Activated T-cell treated with anti-CD3 and anti-CD28 coated beads, Interleukin-2, amount 50 U/mL, for 48 hours (primary cell): ENCODE results near the gene SLC4A2.

Experiments
- DNase-seq, 2 experiments: peaks; one replicate each; pipeline ENCODE4 v3.0.0-alpha.2; 2020

SLC4A2 gene

GRCh38 chr7:151095828-151096475 lies 36.6 kb downstream of the SLC4A2 start:
- DNase-seq: no peak

GRCh38 chr7:151099486-151100211 lies 40.3 kb downstream of the SLC4A2 start:
- DNase-seq: no peak

DNA sequence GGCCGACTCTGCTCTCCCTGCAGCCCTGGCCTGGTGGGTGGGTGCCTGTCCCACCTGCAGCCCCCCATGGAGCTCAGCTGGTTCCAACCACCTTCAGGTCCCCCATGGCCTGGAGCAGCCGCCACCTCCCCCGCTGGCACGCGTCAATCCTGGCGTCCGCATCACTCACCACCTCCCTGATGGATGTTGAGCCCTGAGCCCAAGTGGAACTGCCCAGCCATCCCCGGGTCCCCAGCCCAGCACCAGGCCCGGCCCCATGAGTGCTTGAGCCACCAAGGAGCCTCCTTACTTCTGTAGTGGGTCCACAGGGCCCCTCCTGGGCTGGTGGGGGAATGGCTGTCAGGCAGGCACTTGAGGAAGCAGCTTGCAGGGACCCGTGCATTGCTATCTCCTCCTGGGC lies 41.5 kb downstream of the SLC4A2 start:
- DNase-seq: no peak

DNA sequence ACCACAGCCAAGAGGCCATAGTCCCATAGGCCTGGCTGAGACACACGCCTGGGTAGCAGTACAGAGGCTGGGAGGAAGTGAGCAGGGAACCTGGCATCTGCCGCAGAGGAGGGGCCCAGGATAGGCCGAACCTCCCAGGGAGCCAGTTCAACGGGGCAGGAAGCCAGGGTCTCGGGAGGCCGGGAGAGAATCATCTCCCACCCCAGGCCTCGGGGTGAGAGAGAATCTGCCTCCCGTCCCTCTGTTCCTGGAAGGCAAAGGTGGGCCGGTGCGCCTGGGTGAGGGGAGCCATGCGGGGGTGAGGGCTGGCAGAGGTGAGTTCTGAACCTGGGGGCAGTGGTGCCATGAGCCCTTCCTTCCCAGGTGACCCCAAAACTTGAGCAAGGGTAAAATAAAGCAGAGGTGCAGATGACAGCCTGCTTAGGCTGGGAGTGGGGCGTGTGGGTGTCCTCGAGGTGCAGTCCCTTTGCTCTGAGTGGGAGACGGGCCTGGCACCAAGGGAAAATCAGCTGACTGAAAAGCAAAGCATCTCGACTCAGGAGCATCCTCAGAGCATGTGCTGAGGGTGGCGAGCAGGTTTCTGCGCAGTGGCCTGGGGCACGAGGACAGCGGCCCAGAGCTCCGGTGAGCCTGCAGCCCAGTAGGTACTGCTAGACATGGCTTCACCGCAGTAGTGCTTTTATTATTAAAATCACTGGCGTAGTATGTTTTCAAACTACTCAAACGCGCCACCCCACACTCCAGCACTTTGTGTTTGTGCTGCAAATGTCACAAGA lies 42.4 kb downstream of the SLC4A2 start:
- DNase-seq: no peak

DNA sequence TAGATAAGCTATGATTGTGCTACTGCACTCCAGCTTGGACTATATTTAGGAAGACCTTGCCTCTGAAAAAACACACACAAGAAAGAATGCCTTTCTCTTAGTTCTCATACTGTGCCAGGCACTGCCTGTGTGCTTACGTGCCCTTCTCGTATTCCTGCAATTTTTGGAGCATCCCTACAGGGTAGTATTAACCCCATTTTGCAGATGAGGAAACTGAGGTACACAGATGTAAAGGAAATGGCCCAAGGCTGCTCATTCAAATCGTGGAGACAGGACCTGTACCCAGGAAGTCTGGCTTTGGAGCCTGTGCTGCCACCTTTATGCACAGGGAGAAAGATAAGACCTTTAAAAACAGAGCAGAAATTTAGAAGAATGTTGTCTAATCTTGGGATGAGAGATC lies 43.6 kb downstream of the SLC4A2 start:
- no peak for DNase-seq

DNA sequence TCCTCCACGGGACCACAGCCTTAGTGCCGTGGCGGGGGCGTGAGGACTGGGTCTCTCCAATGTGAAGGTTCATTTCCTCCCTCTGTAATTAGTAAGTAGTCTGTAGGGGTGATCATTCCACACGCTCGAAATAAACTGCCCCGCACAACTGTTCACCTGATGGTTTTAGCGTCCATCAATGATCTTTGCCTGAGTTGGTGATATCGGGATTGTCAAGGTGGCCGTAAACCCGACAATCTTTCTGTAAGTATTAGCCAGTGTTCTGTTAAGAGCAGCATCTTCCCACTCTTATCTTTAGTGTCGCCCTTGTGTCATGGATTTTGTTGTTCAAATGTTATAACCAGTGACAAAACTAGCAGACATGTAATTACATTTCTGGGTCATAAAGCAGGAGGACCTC lies 44.6 kb downstream of the SLC4A2 start:
- DNase-seq: no peak

DNA sequence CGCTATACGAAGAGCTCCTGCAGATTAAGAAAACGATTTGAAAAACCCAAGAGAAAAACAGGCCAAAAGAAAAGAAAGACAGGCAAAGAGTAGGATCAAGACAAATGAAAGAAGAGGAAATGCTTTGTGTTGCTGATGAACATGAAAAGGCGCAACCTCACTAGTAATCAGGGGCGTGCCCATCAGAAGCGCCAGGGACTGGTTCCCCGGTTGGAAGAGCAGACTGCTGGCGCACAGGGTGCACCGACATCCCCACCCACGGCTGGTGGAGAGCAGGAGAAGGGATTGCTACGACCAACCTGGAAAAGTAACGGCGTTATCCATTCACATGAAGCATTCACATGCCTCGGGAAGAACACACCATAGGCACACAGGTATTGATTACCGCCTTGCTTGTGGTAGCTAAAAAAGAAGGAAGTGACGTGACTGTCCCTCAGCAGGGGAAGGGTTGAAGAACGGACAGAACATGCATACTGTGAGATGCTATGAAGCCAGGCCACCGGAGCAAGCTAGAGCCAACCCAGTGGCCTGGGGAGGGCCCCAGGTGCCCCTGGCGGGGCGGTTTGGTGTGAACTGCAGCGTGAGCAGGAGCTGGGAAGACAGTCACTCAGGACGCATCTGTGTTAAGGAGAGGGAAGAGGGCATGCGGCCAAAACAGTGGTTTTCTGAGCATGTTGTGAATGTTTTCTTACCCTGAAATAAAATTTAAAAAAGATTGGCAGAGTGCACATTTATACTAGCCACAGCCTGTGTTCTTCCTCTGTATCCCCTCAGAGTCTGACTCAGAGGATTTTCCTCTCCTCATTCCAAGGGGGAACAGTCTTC lies 45.2 kb downstream of the SLC4A2 start:
- no peak for DNase-seq

GRCh38 chr7:151107882-151108281 lies 48.5 kb downstream of the SLC4A2 start:
- DNase-seq: no peak

DNA sequence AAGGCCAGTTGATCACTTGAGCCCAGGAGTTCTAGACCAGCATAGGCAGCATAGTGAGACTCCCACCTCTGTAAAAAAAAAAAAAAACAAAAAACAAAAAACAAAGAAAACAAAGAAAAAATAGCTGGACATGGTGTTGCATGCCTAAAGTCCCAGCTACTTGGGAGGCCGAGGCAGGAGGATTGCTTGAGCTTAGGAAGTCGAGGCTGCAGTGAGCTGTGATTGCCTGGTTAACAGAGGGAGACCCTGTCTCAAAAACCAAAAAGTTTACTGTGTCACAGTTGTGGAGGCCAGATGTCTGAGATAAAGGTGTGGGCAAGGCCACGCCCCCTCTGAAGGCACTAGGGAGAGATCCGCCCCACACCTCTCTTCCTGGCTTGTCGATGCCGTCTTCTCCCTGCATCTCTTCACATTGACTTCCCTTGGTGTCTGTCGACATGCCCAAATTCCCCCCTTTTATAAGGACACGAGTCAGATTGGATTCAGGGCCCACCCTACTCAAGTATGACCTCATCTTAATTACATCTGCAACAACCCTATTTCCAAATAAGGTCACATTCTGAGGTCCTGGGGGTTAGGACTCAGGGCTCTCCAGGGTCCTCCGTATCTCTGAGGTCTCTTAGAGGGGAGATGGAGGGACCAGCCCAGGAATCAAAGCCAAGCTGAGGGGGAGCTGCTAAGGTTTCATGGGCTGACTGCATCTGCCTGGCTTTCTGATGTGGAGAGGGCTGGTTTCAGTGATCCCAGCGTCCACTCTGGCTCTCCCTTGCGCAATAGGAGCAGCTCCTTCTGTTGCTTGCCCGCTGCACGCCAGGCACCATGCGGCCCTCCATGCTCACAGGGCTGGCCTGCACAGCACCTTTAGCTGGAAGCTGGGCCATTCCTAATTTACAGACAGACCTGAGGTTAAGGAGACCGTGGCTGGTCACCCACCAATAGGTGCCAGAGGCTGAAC lies 50.0 kb downstream of the SLC4A2 start:
- no peak for DNase-seq

GRCh38 chr7:151110236-151110940 lies 51.0 kb downstream of the SLC4A2 start:
- DNase-seq: no peak

DNA sequence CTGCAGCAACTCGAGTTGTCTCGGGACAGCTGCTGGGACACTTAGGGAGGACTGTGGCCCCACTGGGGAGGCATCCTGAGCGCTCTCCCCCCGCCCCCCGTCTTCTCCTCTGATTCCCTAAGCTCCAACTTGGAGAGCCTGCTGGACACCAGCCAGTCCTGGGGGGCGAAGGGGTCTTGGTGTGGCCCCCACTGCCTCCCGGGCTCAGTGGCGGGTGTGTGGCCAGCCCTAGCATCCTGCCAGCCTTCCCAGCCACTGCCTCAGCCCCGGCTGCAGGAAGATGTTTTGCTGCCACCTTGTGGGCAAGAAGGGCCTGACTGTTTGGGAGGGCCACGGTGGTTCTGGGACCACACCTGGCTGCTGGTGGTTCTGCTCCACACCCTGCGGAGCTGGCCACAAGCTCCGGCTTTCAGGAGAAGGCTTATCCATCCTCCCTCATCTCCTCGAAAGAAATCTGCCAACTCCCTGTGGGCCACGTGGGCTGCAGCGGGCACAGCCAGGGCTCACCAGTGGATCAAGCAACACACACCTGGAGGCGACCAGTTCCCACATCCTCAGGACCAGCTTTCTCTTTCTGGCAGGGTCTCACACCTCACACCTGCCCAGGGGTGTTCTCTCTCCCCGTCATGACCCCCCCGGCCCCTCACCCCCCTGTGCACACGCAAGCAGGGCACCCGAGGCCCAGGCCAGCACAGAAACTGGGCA lies 51.7 kb downstream of the SLC4A2 start:
- peak; percentile 81 to 85 for DNase-seq

DNA sequence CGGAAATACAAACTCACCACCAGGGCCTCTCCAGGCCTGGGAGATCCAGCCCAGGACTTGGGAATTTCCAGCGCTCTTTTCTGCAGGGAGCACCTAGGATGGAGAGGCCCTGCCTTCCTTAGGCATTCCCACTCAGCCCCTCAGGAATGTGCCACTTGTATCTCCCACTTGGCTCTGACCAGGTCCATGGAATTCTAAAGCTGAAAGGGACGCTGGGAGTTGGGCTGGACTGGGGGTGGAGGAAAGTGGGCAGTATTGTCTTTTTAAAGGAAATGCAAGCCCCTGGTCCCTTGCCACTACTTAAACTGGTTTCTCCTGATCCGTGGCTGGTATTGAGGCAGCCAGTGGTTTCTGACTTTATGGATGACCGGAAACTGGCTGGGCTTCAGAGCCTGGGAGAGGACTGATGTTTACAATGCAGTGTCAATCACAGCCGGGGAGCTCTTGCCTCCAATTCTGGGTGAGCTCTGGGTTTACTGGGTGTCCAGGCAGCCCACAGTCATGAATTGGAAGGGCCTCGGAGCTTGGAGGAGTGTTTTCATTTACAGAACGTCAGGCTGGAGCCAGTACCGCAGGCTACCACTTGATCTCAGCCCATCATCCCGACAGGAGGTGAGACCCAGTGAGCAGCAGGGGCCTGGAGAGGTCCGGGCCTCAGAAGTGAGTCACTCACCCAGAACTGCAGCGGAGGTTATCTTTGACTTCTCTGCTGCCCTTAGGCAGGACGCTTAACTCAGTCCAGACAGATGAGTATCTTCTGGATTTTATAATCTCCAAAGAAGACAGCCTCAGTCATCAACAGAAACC lies 54.2 kb downstream of the SLC4A2 start:
- no peak for DNase-seq

GRCh38 chr7:151114151-151115090 lies 55.0 kb downstream of the SLC4A2 start:
- no peak for DNase-seq

DNA sequence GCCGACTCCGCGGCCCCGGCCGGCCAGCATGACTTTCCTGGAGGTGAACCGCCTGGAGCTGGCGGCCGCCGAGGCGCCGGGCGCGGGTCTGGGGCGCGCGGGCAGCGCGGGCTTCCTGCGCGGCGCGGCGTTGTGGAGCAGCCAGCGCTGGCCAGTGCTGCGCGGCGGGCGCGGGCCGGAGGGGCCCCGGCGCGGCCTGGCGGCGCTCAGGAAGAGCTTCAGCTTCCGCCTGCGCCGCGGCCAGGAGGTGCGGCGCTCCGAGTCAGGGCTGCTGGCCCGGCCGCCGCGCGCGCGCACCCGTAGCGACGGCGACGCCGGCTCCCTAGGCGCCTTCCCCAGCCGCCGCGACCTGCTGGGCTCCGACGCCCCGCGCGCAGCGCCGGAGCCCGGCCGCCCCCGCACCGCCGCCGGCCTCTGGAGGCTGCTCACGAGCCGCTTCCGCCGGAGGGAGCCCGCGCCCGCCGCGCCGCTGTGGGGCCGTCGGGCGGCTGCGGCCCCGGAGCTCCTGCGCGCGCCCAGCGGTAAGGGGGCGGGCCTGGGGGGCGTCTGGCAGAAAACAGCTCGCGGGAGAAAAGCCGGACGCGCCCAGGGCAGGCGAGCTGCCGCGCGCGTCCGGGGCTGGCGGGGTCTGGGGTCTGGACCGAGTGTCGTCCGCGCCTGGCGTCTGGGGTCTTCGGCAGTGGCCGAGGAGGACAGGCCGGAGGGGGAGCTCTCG lies 55.9 kb downstream of the SLC4A2 start:
- DNase-seq: peak; percentile 44 to 59

DNA sequence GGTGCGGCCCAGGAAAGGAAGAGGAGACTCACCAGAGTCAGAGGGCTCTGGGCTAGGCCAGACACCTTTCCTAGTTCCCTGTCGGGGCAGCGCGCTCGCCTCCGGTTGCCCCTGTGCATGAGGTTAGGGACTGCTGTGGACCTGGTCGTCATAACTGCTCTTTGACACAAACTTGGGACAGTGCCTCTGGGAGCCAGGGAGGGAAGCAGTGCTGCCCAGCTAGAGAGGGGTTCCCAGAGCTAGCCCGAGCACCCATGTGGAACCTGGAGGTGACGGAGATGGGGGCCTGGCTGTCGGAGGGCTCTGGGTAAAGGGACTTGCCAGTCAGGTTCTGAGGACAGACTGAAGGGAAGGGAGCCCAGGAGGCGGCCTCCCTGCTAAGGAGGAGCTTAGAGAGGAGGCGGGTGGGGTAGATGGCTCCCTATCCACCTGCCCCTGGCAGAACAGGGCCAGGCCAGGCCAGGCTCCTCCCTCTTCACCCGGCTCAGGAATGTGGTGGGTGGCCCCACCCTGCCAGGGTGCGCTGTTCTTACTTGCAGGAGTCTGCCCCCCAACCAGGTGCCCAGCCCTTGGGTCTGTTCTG lies 56.5 kb downstream of the SLC4A2 start:
- no peak for DNase-seq

DNA sequence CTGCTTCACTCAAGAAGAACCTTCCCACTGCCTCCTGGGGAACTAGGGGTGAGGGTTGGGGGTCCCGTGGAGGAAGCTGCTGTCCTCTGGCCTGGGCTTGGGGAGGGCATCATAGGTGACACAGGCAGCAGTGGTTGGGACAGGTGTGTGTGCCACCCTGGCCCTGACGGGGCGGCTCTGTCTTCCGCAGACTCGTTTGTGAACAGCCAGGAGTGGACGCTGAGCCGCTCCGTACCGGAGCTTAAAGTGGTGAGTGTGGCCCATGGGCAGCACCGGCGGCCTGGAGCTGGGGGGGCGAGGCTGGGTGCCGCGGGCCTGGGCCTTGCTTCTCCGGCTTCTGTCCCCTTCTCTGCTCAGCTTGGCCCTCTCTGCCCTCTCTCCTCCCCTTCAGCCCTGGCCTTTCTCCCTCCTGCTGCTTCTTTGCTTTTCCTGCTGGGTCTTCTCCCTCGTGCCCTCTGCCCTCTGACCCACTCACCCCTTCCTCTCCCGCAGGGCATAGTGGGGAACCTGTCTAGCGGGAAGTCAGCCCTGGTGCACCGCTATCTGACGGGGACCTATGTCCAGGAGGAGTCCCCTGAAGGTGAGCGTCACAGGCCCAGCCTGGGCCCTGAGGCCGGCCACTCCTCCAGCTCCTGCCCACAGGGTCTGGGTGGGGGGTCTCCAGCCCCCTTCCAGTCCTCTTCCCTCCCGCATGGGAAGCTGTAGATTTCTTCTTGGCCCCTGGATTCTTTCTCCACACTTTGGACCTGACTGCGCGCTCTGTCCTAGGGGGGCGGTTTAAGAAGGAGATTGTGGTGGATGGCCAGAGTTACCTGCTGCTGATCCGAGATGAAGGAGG lies 57.4 kb downstream of the SLC4A2 start:
- DNase-seq: no peak
